D341Med (cell line): ENCODE measurements around the gene RUFY2.
A peak's percentile ranks its signal among the peaks of the same experiment; 100 is the strongest.

Experiments
- DNase-seq: peaks from one replicate; pipeline ENCODE4 v3.0.0; 2012; ENCODE audit warnings: low spot score

The RUFY2 gene

GRCh38 chr10:68364101-68364886 is 42.8 kb downstream of the RUFY2 start:
- no peak for DNase-seq

GRCh38 chr10:68362590-68362989 is 44.5 kb downstream of the RUFY2 start:
- no peak for DNase-seq

GRCh38 chr10:68359189-68359588 is 47.9 kb downstream of the RUFY2 start:
- no peak for DNase-seq

GRCh38 chr10:68353537-68353936 is 53.5 kb downstream of the RUFY2 start:
- DNase-seq: no peak

GRCh38 chr10:68348265-68348741 is 58.8 kb downstream of the RUFY2 start:
- DNase-seq: peak; percentile 48

GRCh38 chr10:68346774-68347173 is 60.3 kb downstream of the RUFY2 start:
- no peak for DNase-seq

GRCh38 chr10:68345621-68346020 is 61.5 kb downstream of the RUFY2 start:
- no peak for DNase-seq

- DNase-seq: no peak
Observed at GRCh38 chr10:68342909-68343516, 64.1 kb downstream of the RUFY2 start.

- no peak for DNase-seq
Observed at GRCh38 chr10:68340358-68341080, 66.6 kb downstream of the RUFY2 start.

- no peak for DNase-seq
Observed at GRCh38 chr10:68336754-68337351, 70.2 kb downstream of the RUFY2 start.

- no peak for DNase-seq
Observed at GRCh38 chr10:68334672-68335467, 72.2 kb downstream of the RUFY2 start.

- DNase-seq: no peak
Observed at GRCh38 chr10:68333440-68334431, 73.3 kb downstream of the RUFY2 start.

- no peak for DNase-seq
Observed at GRCh38 chr10:68333058-68333395, 74.0 kb downstream of the RUFY2 start.

GRCh38 chr10:68332259-68333057 is 74.6 kb downstream of the RUFY2 start, which contains the start of gene PBLD:
Gene PBLD (minus strand): TSS chr10:68332928. CDS start chr10:68306844, 26,084 bp downstream.
- peak; percentile 66 for DNase-seq

- peak; percentile 92 for DNase-seq
Observed at GRCh38 chr10:68331455-68332258, 75.4 kb downstream of the RUFY2 start, which contains the start of gene HNRNPH3. Gene HNRNPH3 (plus strand): TSS chr10:68332064. CDS start chr10:68337222, 5,158 bp downstream.

- DNase-seq: no peak
Observed at GRCh38 chr10:68330852-68331454, 76.1 kb downstream of the RUFY2 start.

GRCh38 chr10:68329506-68329861 is 77.6 kb downstream of the RUFY2 start:
- no peak for DNase-seq
